GM19467 (cell line): ENCODE data around the gene PCOLCE2.

Experiments
- ATAC-seq: cut with Tn5 transposase; IDR thresholded peaks from one replicate; pipeline ENCODE4 v1.9.1; 2021; ENCODE audit warnings: mild to moderate bottlenecking, moderate library complexity; ENCODE audit not compliant: unreplicated experiment

The PCOLCE2 gene

DNA sequence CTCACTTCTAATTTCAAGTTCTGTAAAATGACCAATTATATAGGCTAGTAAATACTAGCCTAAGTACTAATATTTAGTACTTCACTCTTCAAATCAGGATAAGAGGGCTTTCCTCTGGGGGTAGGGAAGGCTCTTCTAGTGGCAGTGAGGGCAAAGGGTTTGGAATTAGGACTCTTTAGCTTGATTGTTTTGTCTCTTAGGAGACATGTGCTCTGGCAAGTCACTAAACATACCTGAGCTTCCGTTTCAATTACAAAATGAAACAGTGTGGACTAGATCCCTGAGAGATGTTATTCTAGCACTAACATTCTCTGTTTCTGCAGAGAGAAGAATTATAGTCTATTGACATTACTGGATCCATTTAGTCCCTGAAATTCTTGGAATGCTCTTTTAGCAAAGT is 71.5 kb downstream of the PCOLCE2 start:
- ATAC-seq: no peak

DNA sequence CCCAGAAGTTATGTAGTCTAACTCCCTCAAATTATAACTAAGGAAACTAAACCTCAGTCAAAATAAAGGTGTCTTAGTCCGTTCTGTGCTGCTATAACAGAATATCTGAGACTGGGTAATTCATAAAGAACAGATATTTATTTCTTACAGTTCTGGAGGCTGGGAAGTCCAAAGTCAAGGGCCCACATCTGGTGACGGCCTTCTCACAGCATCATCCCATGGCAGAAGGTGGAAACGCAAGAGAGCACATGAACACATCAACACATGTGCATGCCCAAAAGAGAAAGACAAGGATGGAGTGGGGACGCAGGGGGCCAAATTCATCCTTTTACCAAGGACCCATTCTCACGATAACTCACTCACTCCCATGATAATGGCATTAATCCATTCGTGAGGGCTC is 73.1 kb downstream of the PCOLCE2 start:
- ATAC-seq: no peak

DNA sequence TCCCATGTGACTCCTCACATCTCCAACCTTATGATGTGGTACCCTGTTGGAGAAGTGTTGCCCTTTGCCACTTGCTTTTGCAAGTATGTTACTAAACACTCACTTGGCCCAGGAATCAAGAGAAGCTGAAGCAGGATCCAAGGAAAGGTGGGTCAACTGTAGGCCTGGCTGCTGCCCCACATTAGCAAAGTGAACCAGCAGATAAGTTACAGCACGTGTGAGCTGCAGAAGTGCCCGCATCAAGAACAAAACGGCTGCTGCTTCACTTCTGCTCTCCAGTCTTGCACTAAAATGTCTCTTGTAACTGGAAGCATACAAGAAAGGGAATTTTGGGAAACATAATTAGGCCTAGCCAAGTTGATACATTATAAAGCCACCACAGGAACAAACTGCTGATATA is 79.6 kb downstream of the PCOLCE2 start:
- ATAC-seq: no peak

DNA sequence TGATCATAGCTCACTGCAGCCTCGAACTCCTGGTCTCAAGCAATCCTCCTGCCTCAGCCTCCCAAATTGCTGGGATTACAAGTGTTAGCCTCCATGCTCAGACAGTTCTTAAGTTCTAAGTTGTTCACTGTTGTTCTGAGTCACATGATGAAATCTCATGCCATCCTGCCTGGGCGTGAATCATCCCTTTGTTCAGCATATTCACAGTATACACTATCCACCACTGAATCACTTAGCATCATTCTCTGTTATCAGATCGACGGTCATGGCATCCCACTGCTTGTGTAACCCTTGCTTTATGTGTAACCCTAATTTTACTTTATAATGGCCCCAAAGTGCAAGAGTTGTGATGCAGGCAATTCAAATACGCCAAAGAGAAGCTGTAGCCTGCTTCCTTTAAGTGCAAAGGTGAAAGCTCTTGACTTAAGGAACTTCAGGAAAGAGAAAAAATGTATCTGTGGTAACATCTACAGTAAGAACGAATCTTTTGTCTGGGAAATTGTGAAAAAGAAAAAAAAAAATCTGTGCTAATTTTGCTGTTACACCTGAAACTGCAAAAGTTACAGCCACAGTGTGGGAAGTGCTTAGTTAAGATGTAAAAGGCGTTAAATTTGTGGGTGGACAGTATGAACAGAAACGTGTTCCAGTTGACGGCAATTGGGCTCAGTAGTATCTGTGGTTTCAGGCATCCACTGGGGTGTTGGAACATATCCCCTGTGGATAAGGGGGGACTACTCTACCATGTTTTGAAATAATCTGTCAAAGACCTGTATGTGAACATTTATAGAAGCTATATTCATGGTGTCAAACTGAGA is 80.6 kb downstream of the PCOLCE2 start:
- no peak for ATAC-seq

DNA sequence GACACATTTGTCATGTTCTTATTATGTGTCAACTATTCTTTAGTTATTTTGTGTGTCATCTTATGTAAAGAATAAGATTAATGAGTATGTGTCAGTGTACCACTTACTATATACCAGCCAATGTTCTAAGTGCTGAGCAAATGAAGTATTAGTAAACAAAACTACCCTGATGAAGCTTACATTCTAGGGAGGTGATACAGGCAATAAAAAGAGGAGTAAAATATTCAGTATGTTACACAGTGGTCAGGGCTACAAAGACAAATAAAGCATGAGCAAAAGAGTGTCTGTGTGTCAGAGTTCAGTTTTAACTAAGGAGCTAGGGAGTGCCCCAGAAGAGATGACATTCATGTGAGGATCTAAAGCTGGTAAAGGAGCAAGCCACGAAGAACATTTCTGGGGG is 86.0 kb downstream of the PCOLCE2 start:
- ATAC-seq: no peak

DNA sequence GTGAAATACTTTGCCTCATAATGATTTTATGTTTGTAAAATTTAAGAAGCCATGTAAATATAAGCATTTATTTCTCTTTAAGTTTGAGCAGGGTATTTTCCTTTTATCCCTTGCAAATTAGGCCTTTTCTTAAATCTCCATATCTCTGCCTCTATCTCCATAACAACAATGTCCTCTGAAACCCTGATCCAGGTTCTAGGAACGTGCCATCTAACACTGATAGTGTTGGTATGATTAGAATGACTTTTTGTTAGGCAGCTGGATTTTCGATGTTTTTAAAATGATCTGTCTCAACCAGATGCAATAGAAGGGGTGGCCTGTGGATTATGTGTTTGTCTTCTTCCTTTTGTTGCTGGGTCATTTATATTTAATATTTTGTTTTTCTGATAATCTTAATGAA is 87.1 kb downstream of the PCOLCE2 start:
- no peak for ATAC-seq

DNA sequence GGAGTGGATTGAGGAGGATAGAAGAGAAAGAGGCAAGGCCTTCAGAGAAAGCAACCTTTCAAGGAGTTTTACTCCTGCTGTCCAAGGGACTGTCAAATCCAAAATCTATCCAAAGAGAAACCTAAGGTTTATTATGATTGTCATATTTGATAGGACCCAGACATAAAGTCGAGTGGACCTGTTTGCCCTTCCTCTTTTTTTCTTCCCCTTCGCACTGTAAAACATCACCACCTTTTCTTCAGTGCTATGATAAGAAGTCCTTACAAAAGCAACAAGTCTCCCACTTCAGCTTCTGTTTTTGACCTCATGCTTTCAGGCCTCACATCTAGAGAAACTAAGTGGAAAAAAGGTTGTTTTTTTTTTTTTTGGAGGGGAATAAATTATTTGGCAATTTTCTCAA is 92.1 kb downstream of the PCOLCE2 start:
- ATAC-seq: no peak

DNA sequence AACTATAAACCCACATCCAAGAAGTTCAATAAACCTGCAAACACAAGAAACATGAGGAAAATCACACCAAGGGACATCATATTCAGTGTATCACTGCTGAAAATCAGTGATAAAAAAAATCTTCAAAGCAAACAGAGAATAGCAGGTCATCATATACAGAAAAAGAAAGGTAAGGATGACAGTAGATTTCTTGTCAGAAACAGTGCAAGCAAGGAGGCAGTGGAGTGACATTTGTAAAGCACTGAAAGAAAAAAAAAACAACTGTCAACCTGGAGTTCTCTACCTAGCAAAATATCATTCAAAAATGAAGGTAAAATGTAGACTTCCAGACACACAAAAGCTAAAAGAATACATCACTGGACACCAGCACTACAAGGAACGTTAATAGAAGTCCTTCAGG is 93.6 kb downstream of the PCOLCE2 start:
- no peak for ATAC-seq

DNA sequence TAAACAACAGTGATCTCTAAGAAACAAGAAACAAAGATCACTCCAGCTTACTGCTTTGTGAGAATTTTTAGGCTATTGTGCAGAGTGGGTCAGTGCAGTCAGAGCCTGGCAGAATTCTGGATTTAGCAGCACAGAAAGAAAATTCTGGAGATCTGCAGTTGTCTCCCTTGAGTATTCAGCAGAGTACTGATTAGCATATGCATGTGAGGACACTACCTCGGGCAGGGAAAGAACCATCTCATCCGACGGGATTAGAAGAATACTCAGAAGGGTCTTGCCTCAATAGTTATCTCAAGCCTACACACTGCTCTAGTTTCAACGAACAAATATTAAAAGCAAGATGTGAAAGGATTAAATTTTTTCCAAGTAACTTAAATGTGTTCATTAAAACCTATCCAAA is 94.4 kb downstream of the PCOLCE2 start:
- no peak for ATAC-seq

DNA sequence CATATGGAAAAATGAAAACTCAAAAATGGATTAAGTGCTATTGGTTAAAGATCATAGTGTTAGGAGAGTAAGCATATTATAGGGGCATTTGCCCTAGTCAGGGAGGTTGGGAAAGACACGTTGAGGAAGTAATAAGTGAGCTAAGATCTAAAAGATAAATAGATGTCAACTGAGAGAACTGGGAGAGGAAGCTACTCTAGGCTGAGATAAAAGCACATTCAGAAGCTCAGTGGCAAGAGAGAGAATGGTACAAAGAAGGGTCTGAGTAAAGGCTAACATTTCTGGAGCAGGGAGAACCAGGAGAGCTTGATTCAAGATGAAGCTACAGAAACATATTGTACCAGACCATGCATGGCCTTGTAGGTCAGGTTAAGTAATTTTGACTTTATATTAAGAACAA is 101.2 kb downstream of the PCOLCE2 start:
- ATAC-seq: no peak

DNA sequence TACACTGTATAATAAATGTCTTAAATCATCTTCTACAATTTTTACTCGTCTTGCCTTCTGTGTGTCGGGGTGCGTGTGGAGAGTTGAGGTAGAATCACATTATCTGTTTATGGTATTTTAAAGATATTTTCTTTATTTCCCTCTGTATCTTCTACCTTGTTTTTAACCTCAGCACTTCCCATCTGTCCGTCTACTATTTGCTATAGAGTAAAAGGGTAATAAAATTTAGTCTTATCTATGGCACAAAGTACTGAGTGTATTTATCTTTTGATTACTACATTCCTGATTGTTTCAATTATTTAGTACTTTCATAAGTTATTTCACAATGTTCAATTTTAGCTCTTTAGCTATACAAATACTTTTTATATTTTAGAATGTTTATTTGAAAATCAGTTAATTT is 102.9 kb downstream of the PCOLCE2 start:
- no peak for ATAC-seq

DNA sequence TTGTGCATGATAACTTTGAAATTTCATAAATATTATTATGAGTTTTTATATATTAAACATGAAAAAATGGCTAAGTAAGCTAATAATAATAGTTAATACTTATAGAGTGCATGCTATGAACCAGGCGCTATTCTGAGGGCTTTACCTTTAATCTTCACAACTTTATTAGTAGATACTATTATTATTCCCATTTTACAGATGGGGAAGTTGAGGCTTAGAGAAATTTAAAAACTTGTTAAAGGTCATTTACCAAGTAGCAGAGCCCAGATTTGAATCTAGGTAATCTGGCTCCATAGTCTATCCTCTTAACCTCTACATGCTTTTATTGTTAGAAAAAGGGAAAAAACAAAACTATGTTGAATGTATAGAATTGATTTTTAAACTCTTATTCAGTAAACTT is 104.7 kb downstream of the PCOLCE2 start:
- ATAC-seq: no peak

DNA sequence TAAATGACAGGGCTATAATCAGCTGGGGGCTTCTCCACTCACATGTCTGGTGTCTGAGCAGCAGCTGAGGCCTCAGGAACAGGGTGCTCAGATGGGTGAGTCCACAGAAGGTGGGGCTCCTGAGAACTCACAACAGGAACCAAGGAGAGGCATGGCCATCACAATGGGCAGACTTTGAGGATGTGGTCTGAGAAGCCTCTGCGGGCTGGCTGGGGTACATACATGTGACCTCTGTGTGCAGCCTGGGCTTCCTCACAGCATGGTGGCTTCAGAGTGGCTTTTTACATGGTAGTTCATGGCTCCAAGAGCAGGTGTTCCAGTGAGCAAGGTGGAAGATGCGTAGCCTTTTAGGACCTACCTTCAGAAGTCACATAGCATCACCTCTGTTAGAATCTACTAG is 106.3 kb downstream of the PCOLCE2 start:
- no peak for ATAC-seq

DNA sequence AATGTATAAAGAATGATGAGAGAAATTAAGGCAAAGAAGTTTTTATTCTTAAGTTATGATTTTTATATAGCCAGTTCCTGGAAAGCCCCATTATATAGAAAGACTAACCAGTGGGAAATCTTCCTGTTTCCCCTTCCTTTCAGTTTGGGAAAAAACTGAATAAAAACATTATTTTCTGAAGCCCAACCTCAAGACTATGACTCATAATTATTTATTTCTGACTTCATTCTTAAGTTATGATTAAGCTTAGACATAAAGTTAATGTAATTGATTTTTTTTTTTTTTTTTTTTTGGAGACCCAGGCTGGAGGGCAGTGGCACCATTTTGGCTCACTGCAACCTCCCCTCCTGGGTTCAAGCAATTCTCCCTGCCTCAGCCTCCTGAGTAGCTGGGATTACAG is 109.3 kb downstream of the PCOLCE2 start:
- ATAC-seq: no peak

DNA sequence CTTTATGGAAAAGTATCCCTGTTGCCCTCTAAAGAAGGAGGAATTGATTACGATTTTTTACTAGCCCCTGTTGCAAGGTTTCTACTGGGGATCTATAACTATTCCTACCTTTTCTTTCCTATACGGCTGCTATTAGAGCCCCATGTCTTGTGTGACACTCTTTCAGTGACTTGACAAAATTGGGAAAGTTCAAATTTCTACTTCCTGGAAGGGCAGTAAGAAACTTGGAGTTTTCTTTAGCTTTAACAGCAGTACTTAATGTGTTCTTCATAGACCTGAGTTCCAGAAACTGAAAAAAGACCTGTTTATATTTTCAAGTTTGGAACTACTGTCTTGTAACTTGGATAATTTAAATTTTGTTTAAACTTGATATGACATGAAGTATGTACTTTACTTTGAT is 110.3 kb downstream of the PCOLCE2 start:
- ATAC-seq: no peak

DNA sequence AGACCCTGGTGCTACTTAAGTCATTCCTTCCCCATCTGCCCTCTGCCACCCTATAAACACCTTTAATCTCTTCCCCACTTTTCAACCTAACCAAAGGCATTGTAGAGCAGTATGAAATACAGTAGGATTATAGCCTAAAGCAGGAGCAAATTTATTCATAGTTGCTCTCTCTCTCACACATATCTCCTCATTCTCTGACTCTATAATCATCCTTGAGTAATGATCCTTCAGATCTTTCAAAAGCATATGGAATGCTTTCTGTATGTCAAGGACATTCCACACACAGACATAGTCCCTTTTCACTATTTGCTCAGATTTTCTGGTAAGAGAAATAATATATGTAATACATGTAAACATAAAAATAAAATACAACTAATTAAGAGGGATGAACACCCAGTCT is 111.0 kb downstream of the PCOLCE2 start:
- no peak for ATAC-seq

DNA sequence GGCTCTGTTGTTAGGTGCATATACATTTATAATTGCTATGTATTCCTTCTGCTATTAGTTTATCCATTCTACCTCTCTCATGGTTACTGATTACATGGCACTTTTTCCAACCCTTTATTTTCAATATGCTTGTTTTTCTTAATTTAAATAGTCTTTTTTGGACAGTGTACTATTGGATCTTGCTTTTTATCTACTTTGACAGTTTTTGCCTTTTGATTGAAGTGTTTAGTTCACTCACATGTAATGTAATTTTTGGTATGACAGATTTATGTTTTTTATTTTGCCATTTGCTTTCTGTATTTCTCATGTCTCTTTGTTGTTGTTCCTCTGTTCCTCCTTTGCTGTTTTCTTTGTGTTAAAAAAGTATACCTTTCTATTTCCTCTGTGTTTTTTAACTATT is 120.5 kb downstream of the PCOLCE2 start:
- ATAC-seq: no peak
